Measurements from ENCODE around the gene GRID1. TPM values are rescaled to one million over a fixed set of nuclear protein-coding genes. Genes with fewer than 3 reads are reported as not detected.

Gene GRID1
- total RNA-seq, 1 donor from 2014 or later = 1.1 TPM

- Mint-ChIP-seq H3K27ac (ENCODE audit: unreplicated experiment) (no peak overlapping the region), H3K9me3 (peaks cover 25% of the 10 kb centered on the region), H3K27me3 (ENCODE audit: low read depth) (no peaks in the 10 kb centered on the region), H3K4me3 (no peak overlapping the region), H3K4me1 (no peaks in the 10 kb centered on the region), H3K36me3 (ENCODE audit: low read depth) (peaks cover 4% of the 10 kb centered on the region)
- DNase-seq (ENCODE audit: low read depth, low spot score) = no peak
- no peak for TF ChIP-seq CTCF (conservative IDR thresholded peaks at IDR 0.05)
Measured at GRCh38 chr10:85832988-85833387, 533.6 kb downstream of the GRID1 start.

DNA sequence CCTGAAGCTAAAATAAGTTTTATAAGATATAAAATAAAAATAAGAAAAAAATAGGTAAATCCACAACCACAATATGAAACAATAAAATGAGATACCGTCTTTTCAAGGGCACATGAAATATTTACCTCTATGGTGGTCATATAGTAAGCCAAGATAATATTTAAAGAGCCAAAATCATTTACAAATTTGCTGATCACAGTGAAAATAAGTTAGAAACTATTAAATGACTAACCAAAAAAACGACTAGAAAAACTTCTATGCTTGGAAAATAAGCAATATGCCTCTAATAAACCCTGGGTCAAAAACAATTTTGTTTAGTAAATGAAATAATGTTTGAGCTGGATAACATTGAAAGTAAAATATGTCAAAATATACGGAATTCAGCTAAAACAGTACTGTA is 535.2 kb downstream of the GRID1 start:
- no peaks in the 10 kb centered on the region for H3K27me3 Mint-ChIP-seq (ENCODE audit: low read depth)
- peaks cover 4% of the 10 kb centered on the region for H3K36me3 Mint-ChIP-seq (ENCODE audit: low read depth)
- TF ChIP-seq CTCF (conservative IDR thresholded peaks at IDR 0.05) = no peak
- no peak overlapping the region for H3K27ac Mint-ChIP-seq (ENCODE audit: unreplicated experiment)
- H3K4me3 Mint-ChIP-seq = no peak overlapping the region
- no peaks in the 10 kb centered on the region for H3K4me1 Mint-ChIP-seq
- peaks cover 16% of the 10 kb centered on the region for H3K9me3 Mint-ChIP-seq
- DNase-seq (ENCODE audit: low read depth, low spot score) = no peak

DNA sequence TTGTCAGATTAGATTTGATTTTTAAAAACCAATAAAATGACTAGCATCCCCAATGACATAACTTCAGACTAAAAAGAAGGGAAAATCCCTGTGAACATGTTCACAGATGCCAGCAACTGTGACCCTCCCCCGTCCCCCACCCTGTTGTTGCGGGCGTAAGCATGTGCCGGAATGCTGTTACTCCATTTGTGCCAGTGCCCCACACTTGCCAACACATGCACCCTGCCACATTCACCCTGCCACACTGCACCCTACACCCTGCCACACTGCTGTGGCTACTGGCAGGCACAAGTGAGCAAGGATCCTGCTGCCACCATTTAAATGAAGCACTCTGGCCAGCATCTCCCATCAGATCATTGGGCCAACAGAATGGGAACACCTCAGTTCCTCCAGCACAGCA is 540.2 kb downstream of the GRID1 start:
- H3K9me3 Mint-ChIP-seq = peaks cover 5% of the 10 kb centered on the region
- no peak for TF ChIP-seq CTCF (conservative IDR thresholded peaks at IDR 0.05)
- H3K4me3 Mint-ChIP-seq = no peak overlapping the region
- DNase-seq (ENCODE audit: low read depth, low spot score) = no peak
- H3K4me1 Mint-ChIP-seq = no peaks in the 10 kb centered on the region
- H3K36me3 Mint-ChIP-seq (ENCODE audit: low read depth) = no peaks in the 10 kb centered on the region
- no peaks in the 10 kb centered on the region for H3K27me3 Mint-ChIP-seq (ENCODE audit: low read depth)
- no peak overlapping the region for H3K27ac Mint-ChIP-seq (ENCODE audit: unreplicated experiment)

DNA sequence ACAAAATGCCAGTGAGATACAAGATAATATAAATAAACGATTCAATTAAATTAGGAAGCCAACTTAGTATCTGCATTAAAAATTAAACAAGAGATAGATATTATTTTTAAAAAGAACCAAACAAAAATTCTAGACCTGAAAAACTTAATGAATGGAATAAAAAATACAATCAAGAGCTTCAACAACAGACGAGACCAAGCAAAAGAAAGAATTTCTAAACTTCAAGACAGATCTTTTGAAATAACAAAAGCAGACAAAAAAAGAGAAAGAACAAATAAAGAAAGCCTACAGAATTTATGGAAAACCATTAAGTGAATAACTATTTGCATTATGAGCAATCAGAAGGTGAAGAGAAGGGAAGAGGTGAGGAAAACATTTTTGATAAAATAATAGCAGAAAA is 555.2 kb downstream of the GRID1 start:
- no peak for DNase-seq (ENCODE audit: low read depth, low spot score)
- Mint-ChIP-seq H3K4me1 (no peaks in the 10 kb centered on the region), H3K27me3 (ENCODE audit: low read depth) (no peaks in the 10 kb centered on the region), H3K36me3 (ENCODE audit: low read depth) (peaks cover 8% of the 10 kb centered on the region), H3K9me3 (peaks cover 18% of the 10 kb centered on the region), H3K27ac (ENCODE audit: unreplicated experiment) (no peak overlapping the region), H3K4me3 (no peak overlapping the region)
- no peak for TF ChIP-seq CTCF (conservative IDR thresholded peaks at IDR 0.05)

GRCh38 chr10:85810674-85811073 is 555.9 kb downstream of the GRID1 start:
- no peak for TF ChIP-seq CTCF (conservative IDR thresholded peaks at IDR 0.05)
- no peaks in the 10 kb centered on the region for H3K4me1 Mint-ChIP-seq
- H3K4me3 Mint-ChIP-seq = no peak overlapping the region
- no peaks in the 10 kb centered on the region for H3K27me3 Mint-ChIP-seq (ENCODE audit: low read depth)
- DNase-seq (ENCODE audit: low read depth, low spot score) = no peak
- H3K9me3 Mint-ChIP-seq = peaks cover 18% of the 10 kb centered on the region
- peaks cover 8% of the 10 kb centered on the region for H3K36me3 Mint-ChIP-seq (ENCODE audit: low read depth)
- no peak overlapping the region for H3K27ac Mint-ChIP-seq (ENCODE audit: unreplicated experiment)

DNA sequence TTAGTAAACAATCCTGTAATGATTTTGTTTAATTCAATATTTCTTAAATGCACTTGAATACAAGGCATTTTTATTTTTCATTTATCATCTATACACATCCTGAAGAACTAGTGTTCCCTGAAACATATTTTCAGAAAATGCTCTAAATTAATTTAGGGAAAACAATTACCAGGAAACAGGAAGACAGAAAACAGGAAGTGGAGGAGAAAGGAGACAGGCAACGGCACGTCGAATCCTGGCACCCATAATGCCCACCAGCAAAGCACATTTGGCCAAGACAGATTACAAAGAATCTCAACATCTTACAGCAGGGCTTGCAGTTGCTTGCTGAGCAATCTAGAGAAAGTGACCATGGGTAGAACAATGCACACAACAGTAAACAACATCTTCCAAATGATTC is 571.1 kb downstream of the GRID1 start:
- no peak overlapping the region for H3K4me3 Mint-ChIP-seq
- DNase-seq (ENCODE audit: low read depth, low spot score) = no peak
- no peaks in the 10 kb centered on the region for H3K36me3 Mint-ChIP-seq (ENCODE audit: low read depth)
- no peaks in the 10 kb centered on the region for H3K27me3 Mint-ChIP-seq (ENCODE audit: low read depth)
- no peak for TF ChIP-seq CTCF (conservative IDR thresholded peaks at IDR 0.05)
- no peak overlapping the region for H3K27ac Mint-ChIP-seq (ENCODE audit: unreplicated experiment)
- peaks cover 8% of the 10 kb centered on the region for H3K4me1 Mint-ChIP-seq
- no peaks in the 10 kb centered on the region for H3K9me3 Mint-ChIP-seq

Measured in neural crest cell (in vitro differentiated cells).